ENCODE results near the gene C11orf91.

DNA sequence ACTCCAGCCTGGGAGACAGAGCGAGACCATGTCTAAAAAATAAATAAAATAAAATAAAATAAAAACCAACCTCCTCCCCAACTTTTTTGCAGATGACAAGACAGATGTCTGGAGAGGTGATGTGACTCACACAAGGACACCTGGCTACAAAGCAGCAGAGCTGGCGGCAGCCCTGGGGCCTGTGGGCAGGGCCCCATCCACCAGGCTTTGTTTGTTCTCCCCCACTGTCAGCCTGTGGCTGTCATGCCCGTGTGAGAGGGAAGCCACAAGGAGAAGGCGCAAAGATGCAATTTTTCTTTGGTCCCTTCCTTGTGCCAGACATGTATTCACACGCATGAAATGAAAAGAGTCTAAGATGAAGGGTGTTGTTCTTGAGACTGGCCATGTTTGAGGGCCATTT is 19.0 kb upstream of the C11orf91 start:
- no peak for TF ChIP-seq EZH2 (IDR thresholded peaks at IDR 0.05; ENCODE audit: low read depth)
- TF ChIP-seq, protein P1, sequence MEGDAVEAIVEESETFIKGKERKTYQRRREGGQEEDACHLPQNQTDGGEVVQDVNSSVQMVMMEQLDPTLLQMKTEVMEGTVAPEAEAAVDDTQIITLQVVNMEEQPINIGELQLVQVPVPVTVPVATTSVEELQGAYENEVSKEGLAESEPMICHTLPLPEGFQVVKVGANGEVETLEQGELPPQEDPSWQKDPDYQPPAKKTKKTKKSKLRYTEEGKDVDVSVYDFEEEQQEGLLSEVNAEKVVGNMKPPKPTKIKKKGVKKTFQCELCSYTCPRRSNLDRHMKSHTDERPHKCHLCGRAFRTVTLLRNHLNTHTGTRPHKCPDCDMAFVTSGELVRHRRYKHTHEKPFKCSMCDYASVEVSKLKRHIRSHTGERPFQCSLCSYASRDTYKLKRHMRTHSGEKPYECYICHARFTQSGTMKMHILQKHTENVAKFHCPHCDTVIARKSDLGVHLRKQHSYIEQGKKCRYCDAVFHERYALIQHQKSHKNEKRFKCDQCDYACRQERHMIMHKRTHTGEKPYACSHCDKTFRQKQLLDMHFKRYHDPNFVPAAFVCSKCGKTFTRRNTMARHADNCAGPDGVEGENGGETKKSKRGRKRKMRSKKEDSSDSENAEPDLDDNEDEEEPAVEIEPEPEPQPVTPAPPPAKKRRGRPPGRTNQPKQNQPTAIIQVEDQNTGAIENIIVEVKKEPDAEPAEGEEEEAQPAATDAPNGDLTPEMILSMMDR (conservative IDR thresholded peaks at IDR 0.05) = no peak
